Astrocyte (in vitro differentiated cells and primary cell): ENCODE results near the gene PTGIS. TPM values are rescaled to one million over a fixed set of nuclear protein-coding genes. Genes with fewer than 3 reads are reported as not detected.

Source experiments
- DNase-seq: peaks from one replicate; pipeline ENCODE4 v3.0.0-alpha.2; 2010; ENCODE audit warnings: low read depth
- FAIRE-seq: peaks from 2 replicates; lab custom pipeline; 2011; peaks lifted over from hg19 to GRCh38; lab: Jason Lieb, UNC
- H2AFZ ChIP-seq: 2 replicates; pipeline ENCODE4 v1.6.0; 2012; ENCODE audit warnings: low read depth, low read length, inconsistent platforms
- H3K27ac ChIP-seq: 2 replicates; pipeline ENCODE4 v1.5.1; 2011; ENCODE audit warnings: low read depth, low read length, inconsistent platforms
- H3K27me3 ChIP-seq: 2 replicates; pipeline ENCODE4 v1.6.0; 2011; ENCODE audit warnings: low read length, inconsistent platforms; ENCODE audit not compliant: insufficient read depth
- H3K36me3 ChIP-seq: 2 replicates; pipeline ENCODE4 v1.5.1; 2011; ENCODE audit warnings: low read length, inconsistent platforms; ENCODE audit not compliant: insufficient read depth
- H3K4me1 ChIP-seq: 2 replicates; pipeline ENCODE4 v1.5.1; 2011; ENCODE audit warnings: low read length, inconsistent platforms; ENCODE audit not compliant: insufficient read depth
- H3K4me2 ChIP-seq: 2 replicates; pipeline ENCODE4 v1.6.0; 2012; ENCODE audit warnings: low read length, inconsistent platforms
- H3K4me3 ChIP-seq: 2 replicates; pipeline ENCODE4 v1.5.1; 2011; ENCODE audit warnings: low read depth, mild to moderate bottlenecking, low read length, inconsistent platforms; ENCODE audit not compliant: insufficient read depth
- H3K79me2 ChIP-seq: 2 replicates; pipeline ENCODE4 v1.6.0; 2012; ENCODE audit warnings: mild to moderate bottlenecking, low read length, inconsistent platforms; ENCODE audit not compliant: insufficient read depth
- H3K9ac ChIP-seq: 2 replicates; pipeline ENCODE4 v1.6.0; 2012; ENCODE audit warnings: mild to moderate bottlenecking, low read length, inconsistent platforms
- H3K9me3 ChIP-seq: 2 replicates; pipeline ENCODE4 v1.5.1; 2012; ENCODE audit warnings: low read depth, mild to moderate bottlenecking, low read length, inconsistent platforms; ENCODE audit not compliant: insufficient read depth
- H4K20me1 ChIP-seq: 2 replicates; pipeline ENCODE4 v1.6.0; 2012; ENCODE audit warnings: low read length, inconsistent platforms; ENCODE audit not compliant: insufficient read depth
- H3K27ac Mint-ChIP-seq: one replicate; pipeline ENCODE4 v1.8.0; 2021; ENCODE audit warnings: mild to moderate bottlenecking, mixed read lengths; ENCODE audit not compliant: unreplicated experiment
- H3K27me3 Mint-ChIP-seq: one replicate; pipeline ENCODE4 v1.8.0; 2021; ENCODE audit warnings: low read depth, mixed read lengths; ENCODE audit not compliant: unreplicated experiment
- H3K36me3 Mint-ChIP-seq: one replicate; pipeline ENCODE4 v1.8.0; 2021; ENCODE audit warnings: low read depth, mixed read lengths; ENCODE audit not compliant: unreplicated experiment
- H3K4me1 Mint-ChIP-seq: one replicate; pipeline ENCODE4 v1.8.0; 2021; ENCODE audit warnings: low read depth, mixed read lengths; ENCODE audit not compliant: unreplicated experiment
- H3K4me3 Mint-ChIP-seq: one replicate; pipeline ENCODE4 v1.8.0; 2021; ENCODE audit warnings: mild to moderate bottlenecking, moderate library complexity, mixed read lengths; ENCODE audit not compliant: unreplicated experiment
- H3K9me3 Mint-ChIP-seq: one replicate; pipeline ENCODE4 v1.8.0; 2021; ENCODE audit warnings: mild to moderate bottlenecking, mixed read lengths; ENCODE audit not compliant: unreplicated experiment
- EZH2 ChIP-seq: IDR thresholded peaks from 2 replicates; pipeline ENCODE4 v1.6.1; 2012; ENCODE audit warnings: mild to moderate bottlenecking, low read length, inconsistent platforms; ENCODE audit not compliant: insufficient read depth
- total RNA-seq: library from RNA; stranded (reverse); gene quantifications from 2 replicates; pipeline ENCODE4 v1.2.1, GENCODE V29; 2021
- TF ChIP-seq, protein P1 (sequence below): IDR thresholded peaks from 2 replicates; pipeline ENCODE4 v1.5.1; 2011; ENCODE audit warnings: low read depth, mild to moderate bottlenecking, inconsistent platforms, low read length, moderate library complexity; ENCODE audit not compliant: insufficient read depth

PTGIS gene
- total RNA-seq, 1 donor from 2014 or later: 1.9 TPM

DNA sequence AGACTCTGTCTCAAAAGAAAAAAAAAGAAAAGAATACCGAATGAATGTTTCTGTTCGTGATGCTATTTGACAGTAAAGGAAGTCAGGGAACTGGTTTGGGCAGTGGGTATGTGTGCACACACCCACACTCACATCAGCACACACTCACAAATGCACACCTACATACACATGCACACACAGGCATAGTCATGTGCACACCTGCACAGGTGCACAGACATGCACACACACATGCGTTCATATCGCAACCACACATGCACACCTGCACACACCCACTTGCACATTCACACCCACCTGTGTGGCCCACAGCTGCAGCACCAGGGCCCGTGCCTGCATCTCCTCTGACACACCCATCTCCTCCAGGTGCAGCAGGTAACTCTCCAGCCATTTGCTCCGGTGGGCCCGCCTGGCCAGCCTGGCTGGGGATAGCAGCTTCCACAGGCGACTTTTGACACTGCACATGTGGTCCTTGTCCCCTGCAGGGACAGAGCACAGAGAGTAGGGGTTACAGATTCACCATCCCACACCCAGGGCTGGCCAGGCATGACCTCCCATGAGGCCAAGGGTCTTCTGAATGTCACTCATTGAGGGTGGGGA, 44.1 kb downstream of the PTGIS start:
- no peak overlapping the region for H3K4me3 Mint-ChIP-seq
- FAIRE-seq (no peak), DNase-seq (no peak)

DNA sequence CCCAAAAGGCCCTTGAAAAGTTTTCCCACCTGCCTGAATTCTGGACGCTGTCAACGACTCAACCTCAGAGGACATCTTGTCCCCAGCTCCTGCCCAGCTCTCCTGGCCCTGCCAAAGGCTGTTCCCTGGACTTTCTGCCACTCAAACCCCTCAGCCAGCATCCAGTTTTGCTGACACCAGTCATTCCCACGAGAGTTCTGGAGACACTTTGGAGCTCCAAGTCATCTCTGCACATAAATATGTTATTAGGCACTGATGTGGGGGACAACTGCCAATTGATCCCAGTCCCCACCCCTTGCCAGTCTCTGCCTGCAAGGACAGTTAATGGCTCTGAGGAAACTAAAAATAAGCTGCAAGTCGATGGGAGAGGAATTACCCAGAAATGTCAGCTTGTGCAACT, 46.6 kb downstream of the PTGIS start:
- H3K36me3 Mint-ChIP-seq: peaks cover 8% of the 10 kb centered on the region
- no peak for TF ChIP-seq EZH2
- TF ChIP-seq, protein P1, sequence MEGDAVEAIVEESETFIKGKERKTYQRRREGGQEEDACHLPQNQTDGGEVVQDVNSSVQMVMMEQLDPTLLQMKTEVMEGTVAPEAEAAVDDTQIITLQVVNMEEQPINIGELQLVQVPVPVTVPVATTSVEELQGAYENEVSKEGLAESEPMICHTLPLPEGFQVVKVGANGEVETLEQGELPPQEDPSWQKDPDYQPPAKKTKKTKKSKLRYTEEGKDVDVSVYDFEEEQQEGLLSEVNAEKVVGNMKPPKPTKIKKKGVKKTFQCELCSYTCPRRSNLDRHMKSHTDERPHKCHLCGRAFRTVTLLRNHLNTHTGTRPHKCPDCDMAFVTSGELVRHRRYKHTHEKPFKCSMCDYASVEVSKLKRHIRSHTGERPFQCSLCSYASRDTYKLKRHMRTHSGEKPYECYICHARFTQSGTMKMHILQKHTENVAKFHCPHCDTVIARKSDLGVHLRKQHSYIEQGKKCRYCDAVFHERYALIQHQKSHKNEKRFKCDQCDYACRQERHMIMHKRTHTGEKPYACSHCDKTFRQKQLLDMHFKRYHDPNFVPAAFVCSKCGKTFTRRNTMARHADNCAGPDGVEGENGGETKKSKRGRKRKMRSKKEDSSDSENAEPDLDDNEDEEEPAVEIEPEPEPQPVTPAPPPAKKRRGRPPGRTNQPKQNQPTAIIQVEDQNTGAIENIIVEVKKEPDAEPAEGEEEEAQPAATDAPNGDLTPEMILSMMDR: no peak
- Histone ChIP-seq H3K36me3 (no peaks in the 10 kb centered on the region), H3K4me3 (no peak overlapping the region), H4K20me1 (no peaks in the 10 kb centered on the region), H2AFZ (no peak overlapping the region), H3K27ac (no peak overlapping the region), H3K79me2 (no peaks in the 10 kb centered on the region), H3K4me2 (no peak overlapping the region), H3K27me3 (peaks cover 2% of the 10 kb centered on the region), H3K4me1 (no peaks in the 10 kb centered on the region), H3K9me3 (no peaks in the 10 kb centered on the region), H3K9ac (no peak overlapping the region)
- H3K9me3 Mint-ChIP-seq: peaks cover 5% of the 10 kb centered on the region
- no peak overlapping the region for H3K27ac Mint-ChIP-seq
- H3K27me3 Mint-ChIP-seq: peaks cover 21% of the 10 kb centered on the region
- FAIRE-seq: no peak
- H3K4me1 Mint-ChIP-seq: no peaks in the 10 kb centered on the region
- no peak for DNase-seq
- no peak overlapping the region for H3K4me3 Mint-ChIP-seq

More for the DNA sequence above, 44.1 kb downstream of the PTGIS start:
- H3K36me3 Mint-ChIP-seq: peaks cover 8% of the 10 kb centered on the region
- Histone ChIP-seq H2AFZ (no peak overlapping the region), H3K79me2 (no peaks in the 10 kb centered on the region), H3K27me3 (peaks cover 5% of the 10 kb centered on the region), H3K4me2 (no peak overlapping the region), H3K4me3 (no peak overlapping the region), H4K20me1 (no peaks in the 10 kb centered on the region), H3K9me3 (no peaks in the 10 kb centered on the region), H3K4me1 (no peaks in the 10 kb centered on the region), H3K36me3 (no peaks in the 10 kb centered on the region), H3K9ac (no peak overlapping the region), H3K27ac (no peak overlapping the region)
- TF ChIP-seq EZH2: no peak
- TF ChIP-seq, protein P1: no peak
- peaks cover 14% of the 10 kb centered on the region for H3K27me3 Mint-ChIP-seq
- H3K9me3 Mint-ChIP-seq: peaks cover 6% of the 10 kb centered on the region
- H3K27ac Mint-ChIP-seq: no peak overlapping the region
- no peaks in the 10 kb centered on the region for H3K4me1 Mint-ChIP-seq

DNA sequence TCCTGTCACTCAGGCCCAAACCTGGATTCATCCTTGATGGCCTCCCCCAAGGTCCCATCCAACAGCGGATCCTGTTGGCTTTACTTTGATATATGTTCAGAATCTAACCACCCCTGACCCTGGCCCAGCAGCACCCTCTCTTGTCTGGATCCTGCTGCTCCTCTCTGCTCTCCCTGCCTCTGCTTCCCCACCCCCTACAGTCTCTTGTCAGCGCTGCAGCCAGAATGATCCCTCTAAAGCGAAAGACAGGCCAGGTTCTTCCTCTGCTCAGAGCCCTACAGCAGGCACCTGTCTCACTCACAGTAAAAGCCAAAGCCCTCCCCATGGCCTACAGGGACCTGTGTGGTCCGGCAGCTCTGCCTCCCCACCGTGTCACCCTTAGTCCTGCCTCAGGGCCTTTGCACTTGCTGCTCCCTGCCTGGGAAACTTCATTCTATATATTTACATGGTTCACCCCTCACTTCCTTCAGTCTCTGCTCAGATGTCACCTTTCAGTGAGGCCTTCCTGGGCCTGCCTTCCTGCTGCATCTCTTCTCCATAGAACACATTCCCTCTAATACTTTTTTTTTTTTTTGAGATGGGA, 48.1 kb downstream of the PTGIS start:
- no peak overlapping the region for H3K27ac ChIP-seq
- Mint-ChIP-seq H3K4me3 (no peak overlapping the region), H3K36me3 (peaks cover 8% of the 10 kb centered on the region), H3K4me1 (no peaks in the 10 kb centered on the region), H3K9me3 (peaks cover 3% of the 10 kb centered on the region), H3K27me3 (peaks cover 24% of the 10 kb centered on the region), H3K27ac (no peak overlapping the region)
- H3K27me3 ChIP-seq: no peaks in the 10 kb centered on the region
- H3K4me3 ChIP-seq: no peak overlapping the region
- H3K79me2 ChIP-seq: no peaks in the 10 kb centered on the region
- no peaks in the 10 kb centered on the region for H3K9me3 ChIP-seq
- DNase-seq (no peak), FAIRE-seq (no peak)
- H3K4me2 ChIP-seq: no peak overlapping the region
- no peaks in the 10 kb centered on the region for H4K20me1 ChIP-seq
- no peak overlapping the region for H3K9ac ChIP-seq
- no peaks in the 10 kb centered on the region for H3K4me1 ChIP-seq
- H2AFZ ChIP-seq: no peak overlapping the region
- TF ChIP-seq EZH2: no peak
- TF ChIP-seq, protein P1: no peak
- H3K36me3 ChIP-seq: no peaks in the 10 kb centered on the region
